HepG2 (cell line): ENCODE data around the gene NR2F1-AS1. TPM values are rescaled to one million over a fixed set of nuclear protein-coding genes. Genes with fewer than 3 reads are reported as not detected.

Experiments used
- ATAC-seq: fragments of 200-7000 bp; cut with Tn5 transposase; 3 replicates; pipeline ENCODE4 v1.9.1; 2020; ENCODE audit warnings: mild to moderate bottlenecking, moderate library complexity
- BruUV-seq: library from RNA; stranded (reverse); fragments of 400-500 nt; replicated peaks from 2 replicates; lab custom pipeline; 2021; lab: Mats Ljungman, UMichigan
- CTCF ChIA-PET: fragments of 300-600 bp; formaldehyde crosslinking; extraction: SDS; loops from one replicate; lab custom pipeline; 2021; ENCODE audit warnings: low total read pairs, inconsistent platforms, low intra/inter-chr PET ratio; lab: Yijun Ruan, JAX
- POLR2A ChIA-PET: fragments of 350-600 bp; sonication (Branson Sonifier 250); formaldehyde crosslinking; loops from one replicate; lab custom pipeline; 2020; ENCODE audit warnings: antibody characterized with exemption, inconsistent platforms; lab: Yijun Ruan, JAX
- DNase-seq: peaks from one replicate; pipeline ENCODE4 v3.0.0-alpha.2; 2015; ENCODE audit warnings: low spot score
- FAIRE-seq: peaks from 3 replicates; lab custom pipeline; 2011; peaks lifted over from hg19 to GRCh38; lab: Jason Lieb, UNC
- H2AFZ ChIP-seq: one replicate; pipeline ENCODE4 v1.6.1; 2011; ENCODE audit warnings: low read length, inconsistent platforms
- H3K27ac ChIP-seq: fragments of 300-600 bp; 3 replicates; pipeline ENCODE4 v1.8.0; 2011; ENCODE audit warnings: mixed run types, mild to moderate bottlenecking, mixed read lengths, low read length, inconsistent platforms; ENCODE audit not compliant: insufficient read depth; ENCODE audit errors: extremely low read length
- H3K27me3 ChIP-seq, 2 experiments: fragments of 200-600 bp in 1 of 2; 2 replicates in 1 of 2; 3 replicates in 1 of 2; pipeline versions ENCODE4 v1.6.0 to v1.8.0; 2011; ENCODE audit warnings: low read length in 2 of 2, mild to moderate bottlenecking in 2 of 2, moderate library complexity in 2 of 2, inconsistent platforms in 1 of 2; ENCODE audit not compliant: insufficient read depth in 2 of 2, control insufficient read depth in 1 of 2
- H3K36me3 ChIP-seq, 2 experiments: fragments of 200-600 bp in 1 of 2; replicated peaks in 1 of 2; 2 replicates in 1 of 2; 3 replicates in 1 of 2; pipeline versions ENCODE4 v1.5.1 to v1.8.0; 2011; ENCODE audit warnings: low read length in 2 of 2, inconsistent platforms in 1 of 2; ENCODE audit not compliant: insufficient read depth in 2 of 2, control insufficient read depth in 1 of 2
- H3K4me1 ChIP-seq: 2 replicates; pipeline ENCODE4 v1.5.1; 2012; ENCODE audit warnings: low read length, inconsistent platforms; ENCODE audit not compliant: insufficient read depth
- H3K4me2 ChIP-seq: 2 replicates; pipeline ENCODE4 v1.6.0; 2011; ENCODE audit warnings: low read depth, low read length, inconsistent platforms
- H3K4me3 ChIP-seq, 3 experiments: fragments of 200-600 bp in 1 of 3; sonication (generic), shearing (Covaris generic) in 1 of 3; replicated peaks in 1 of 3; 2 replicates each; pipeline ENCODE4 v1.5.1; 2011 to 2016; ENCODE audit warnings: low read length in 3 of 3, inconsistent platforms in 2 of 3, low read depth in 2 of 3, mild to moderate bottlenecking in 2 of 3, control low read depth in 1 of 3, mixed read lengths in 1 of 3; ENCODE audit not compliant: insufficient read depth in 1 of 3
- H3K79me2 ChIP-seq: one replicate; pipeline ENCODE4 v1.6.1; 2011; ENCODE audit warnings: low read length, inconsistent platforms; ENCODE audit not compliant: insufficient read depth
- H3K9ac ChIP-seq: 2 replicates; pipeline ENCODE4 v1.6.0; 2011; ENCODE audit warnings: mild to moderate bottlenecking, low read depth, low read length, inconsistent platforms; ENCODE audit not compliant: insufficient read depth
- H3K9me3 ChIP-seq: 2 replicates; pipeline ENCODE4 v1.5.1; 2012; ENCODE audit warnings: mild to moderate bottlenecking, low read length
- H4K20me1 ChIP-seq: 2 replicates; pipeline ENCODE4 v1.6.0; 2011; ENCODE audit warnings: inconsistent platforms, mild to moderate bottlenecking, low read length, moderate library complexity; ENCODE audit not compliant: insufficient read depth
- CREB1 ChIP-seq, 2 experiments: fragments of 450-650 bp in 1 of 2; IDR thresholded peaks; 2 replicates each; pipeline ENCODE4 v1.6.1; 2016 to 2017; ENCODE audit warnings: control low read depth in 1 of 2, mild to moderate bottlenecking in 1 of 2, missing compliant biosample characterization in 1 of 2, missing genetic modification characterization in 1 of 2
- KAT7 ChIP-seq: IDR thresholded peaks from 2 replicates; pipeline ENCODE4 v1.6.1; 2018; ENCODE audit warnings: borderline replicate concordance, missing compliant biosample characterization
- KLF12 ChIP-seq: sonication (generic); formaldehyde crosslinking; IDR thresholded peaks from 2 replicates; pipeline ENCODE4 v1.4.0; 2020; ENCODE audit warnings: missing genetic modification reagents, borderline replicate concordance
- MBD4 ChIP-seq: IDR thresholded peaks from 2 replicates; pipeline ENCODE4 v1.6.1; 2012; ENCODE audit warnings: low read length, inconsistent platforms, borderline replicate concordance
- NBN ChIP-seq: fragments of 450-650 bp; conservative IDR thresholded peaks from 2 replicates; pipeline ENCODE4 v1.6.1; 2017
- SOX5 ChIP-seq: IDR thresholded peaks from 2 replicates; pipeline ENCODE4 v1.6.1; 2016; ENCODE audit warnings: borderline replicate concordance
- WGBS: methylation state at CpG from one replicate; pipeline ENCODE4 v1.1.6; 2017; ENCODE audit warnings: low lambda C conversion rate; 5-methylcytosine and 5-hydroxymethylcytosine counted together
- in situ Hi-C: cut with HindIII; loops from 2 replicates; pipeline ENCODE4 v1.10.0; 2017; ENCODE audit warnings: low pct_unique_long_range_greater_than_20kb; ENCODE audit not compliant: extremely low pct_ligation_motif_present
- intact Hi-C: fragments of 100-400 bp; cut with micrococcal nuclease; formaldehyde crosslinking; loops from one replicate; pipeline ENCODE4 v1.10.0; 2022; ENCODE audit not compliant: unreplicated experiment
- polyA plus RNA-seq, 8 experiments: library from polyadenylated mRNA; depleted of rRNA in 3 of 8; stranded (reverse) in 7 of 8; unstranded in 1 of 8; fragments of >200 nt; fragmentation: Illumina TruSeq in 4 of 8; extraction: Trizol in 4 of 8; gene quantifications; 2 replicates each; pipeline versions ENCODE4 v1.2.1 to v1.2.3, GENCODE V29; 2011 to 2016; ENCODE audit warnings: low read depth in 4 of 8, missing spikeins in 1 of 8, mixed read lengths in 1 of 8; ENCODE audit not compliant: insufficient read depth in 1 of 8
- total RNA-seq, 5 experiments: library from RNA; depleted of rRNA; stranded (reverse); fragments of >200 nt; fragmentation: Illumina TruSeq; extraction: Trizol; gene quantifications; 2 replicates each; pipeline ENCODE4 v1.2.3, GENCODE V29; 2016; ENCODE audit warnings: low read depth in 1 of 5
- TF ChIP-seq, protein P1 (sequence below): sonication (generic); formaldehyde crosslinking; conservative IDR thresholded peaks from 2 replicates; pipeline ENCODE4 v1.4.0; 2020; ENCODE audit warnings: missing genetic modification reagents
- TF ChIP-seq, protein P2 (sequence below): fragments of 450-650 bp; IDR thresholded peaks from 2 replicates; pipeline ENCODE4 v1.6.1; 2016

The NR2F1-AS1 gene
- total and polyA plus RNA-seq, 2 of the 13 experiments (the other 11 are each of a cell fraction or from before 2014, with no cell fraction given) = 2.8 TPM

DNA sequence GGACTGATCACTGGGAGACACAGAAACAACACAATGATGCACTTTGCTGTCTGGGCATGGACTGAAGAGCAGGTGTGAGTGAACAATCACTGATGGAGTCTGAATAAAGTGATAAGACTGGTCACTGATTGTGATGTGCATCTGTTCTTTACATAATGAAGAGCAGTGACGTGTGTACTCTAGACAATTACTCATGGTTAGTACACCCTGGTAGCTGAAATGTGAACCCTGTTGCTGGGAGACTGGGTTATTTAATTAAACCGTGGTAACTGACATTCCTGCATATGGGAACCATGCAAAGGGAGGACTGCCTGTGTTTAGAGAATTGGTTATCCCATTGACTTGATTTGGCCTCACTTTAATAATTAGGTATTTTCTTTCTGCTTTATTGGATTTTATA is 202.9 kb downstream of the NR2F1-AS1 start:
- WGBS = 0% methylated on average over 2 of the region's 2 CpGs
- ATAC-seq (no peak), FAIRE-seq (no peak), DNase-seq (no peak)
- no peak overlapping the region for H2AFZ ChIP-seq
- H3K27ac ChIP-seq = no peak overlapping the region
- no peak overlapping the region for H3K4me3 ChIP-seq
- no peaks in the 10 kb centered on the region for H4K20me1 ChIP-seq
- no peak overlapping the region for H3K4me2 ChIP-seq
- POLR2A ChIA-PET = no interaction called here
- intact Hi-C loops (no loop called here), in situ Hi-C loops (no loop called here)
- no peaks in the 10 kb centered on the region for H3K79me2 ChIP-seq
- H3K36me3 ChIP-seq = no peaks in the 10 kb centered on the region
- TF ChIP-seq NBN (no peak), MBD4 (no peak), KAT7 (CRISPR knock-in tag) (no peak), SOX5 (CRISPR knock-in tag) (no peak), KLF12 (CRISPR knock-in tag) (no peak), CREB1 (IDR thresholded peaks at IDR 0.05) (0 out of 2 replicates have a peak, but pooled peaks have one; percentile 8), CREB1 (CRISPR knock-in tag; IDR thresholded peaks at IDR 0.05) (no peak)
- TF ChIP-seq, protein P1, sequence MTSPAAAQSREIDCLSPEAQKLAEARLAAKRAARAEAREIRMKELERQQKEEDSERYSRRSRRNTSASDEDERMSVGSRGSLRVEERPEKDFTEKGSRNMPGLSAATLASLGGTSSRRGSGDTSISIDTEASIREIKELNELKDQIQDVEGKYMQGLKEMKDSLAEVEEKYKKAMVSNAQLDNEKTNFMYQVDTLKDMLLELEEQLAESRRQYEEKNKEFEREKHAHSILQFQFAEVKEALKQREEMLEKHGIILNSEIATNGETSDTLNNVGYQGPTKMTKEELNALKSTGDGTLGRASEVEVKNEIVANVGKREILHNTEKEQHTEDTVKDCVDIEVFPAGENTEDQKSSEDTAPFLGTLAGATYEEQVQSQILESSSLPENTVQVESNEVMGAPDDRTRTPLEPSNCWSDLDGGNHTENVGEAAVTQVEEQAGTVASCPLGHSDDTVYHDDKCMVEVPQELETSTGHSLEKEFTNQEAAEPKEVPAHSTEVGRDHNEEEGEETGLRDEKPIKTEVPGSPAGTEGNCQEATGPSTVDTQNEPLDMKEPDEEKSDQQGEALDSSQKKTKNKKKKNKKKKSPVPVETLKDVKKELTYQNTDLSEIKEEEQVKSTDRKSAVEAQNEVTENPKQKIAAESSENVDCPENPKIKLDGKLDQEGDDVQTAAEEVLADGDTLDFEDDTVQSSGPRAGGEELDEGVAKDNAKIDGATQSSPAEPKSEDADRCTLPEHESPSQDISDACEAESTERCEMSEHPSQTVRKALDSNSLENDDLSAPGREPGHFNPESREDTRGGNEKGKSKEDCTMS (CRISPR knock-in tag) = no peak
- TF ChIP-seq, protein P2, sequence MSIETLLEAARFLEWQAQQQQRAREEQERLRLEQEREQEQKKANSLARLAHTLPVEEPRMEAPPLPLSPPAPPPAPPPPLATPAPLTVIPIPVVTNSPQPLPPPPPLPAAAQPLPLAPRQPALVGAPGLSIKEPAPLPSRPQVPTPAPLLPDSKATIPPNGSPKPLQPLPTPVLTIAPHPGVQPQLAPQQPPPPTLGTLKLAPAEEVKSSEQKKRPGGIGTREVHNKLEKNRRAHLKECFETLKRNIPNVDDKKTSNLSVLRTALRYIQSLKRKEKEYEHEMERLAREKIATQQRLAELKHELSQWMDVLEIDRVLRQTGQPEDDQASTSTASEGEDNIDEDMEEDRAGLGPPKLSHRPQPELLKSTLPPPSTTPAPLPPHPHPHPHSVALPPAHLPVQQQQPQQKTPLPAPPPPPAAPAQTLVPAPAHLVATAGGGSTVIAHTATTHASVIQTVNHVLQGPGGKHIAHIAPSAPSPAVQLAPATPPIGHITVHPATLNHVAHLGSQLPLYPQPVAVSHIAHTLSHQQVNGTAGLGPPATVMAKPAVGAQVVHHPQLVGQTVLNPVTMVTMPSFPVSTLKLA = no peak
- no peaks in the 10 kb centered on the region for H3K9me3 ChIP-seq
- no peaks in the 10 kb centered on the region for H3K4me1 ChIP-seq
- no TSS peak for BruUV-seq
- H3K27me3 ChIP-seq = peaks cover 0 to 3% of the 10 kb centered on the region in 2 experiments; a peak in 1 of 5 replicates
- H3K9ac ChIP-seq = no peak overlapping the region
- CTCF ChIA-PET = no interaction called here
